Trophoblast cell (in vitro differentiated cells and primary cell): ENCODE data around the gene SYNE2.
A peak's percentile ranks its signal among the peaks of the same experiment; 100 is the strongest.

Experiments used
- DNase-seq, 2 donors: peaks; one replicate each; pipeline ENCODE4 v3.0.0-alpha.2; 2016
- H2AFZ ChIP-seq: 2 replicates; pipeline ENCODE4 v1.6.1; 2013; ENCODE audit warnings: low read length, moderate library complexity, mild to moderate bottlenecking; ENCODE audit not compliant: insufficient read depth, poor library complexity
- H2AK5ac ChIP-seq: 2 replicates; pipeline ENCODE4 v1.6.1; 2013; ENCODE audit warnings: mild to moderate bottlenecking, low read length
- H2BK120ac ChIP-seq: 2 replicates; pipeline ENCODE4 v1.6.1; 2013; ENCODE audit warnings: low read length, mild to moderate bottlenecking, moderate library complexity; ENCODE audit not compliant: insufficient read depth, poor library complexity
- H2BK12ac ChIP-seq: 2 replicates; pipeline ENCODE4 v1.6.1; 2013; ENCODE audit warnings: mild to moderate bottlenecking, low read length, moderate library complexity
- H2BK5ac ChIP-seq: 2 replicates; pipeline ENCODE4 v1.6.1; 2013; ENCODE audit warnings: low read length, low read depth, moderate library complexity, mild to moderate bottlenecking; ENCODE audit not compliant: poor library complexity
- H3K14ac ChIP-seq: 2 replicates; pipeline ENCODE4 v1.6.1; 2013; ENCODE audit warnings: mild to moderate bottlenecking, low read length
- H3K18ac ChIP-seq: 2 replicates; pipeline ENCODE4 v1.6.1; 2013; ENCODE audit warnings: mild to moderate bottlenecking, low read length
- H3K23ac ChIP-seq: 2 replicates; pipeline ENCODE4 v1.6.1; 2013; ENCODE audit warnings: low read length
- H3K27ac ChIP-seq: 2 replicates; pipeline ENCODE4 v1.5.1; 2013; ENCODE audit warnings: low read depth, mild to moderate bottlenecking, inconsistent platforms, low read length, moderate library complexity
- H3K27me3 ChIP-seq: 2 replicates; pipeline ENCODE4 v1.6.1; 2013; ENCODE audit warnings: inconsistent platforms, mild to moderate bottlenecking, low read length, moderate library complexity; ENCODE audit not compliant: insufficient read depth
- H3K36me3 ChIP-seq, 2 experiments: 1 replicate in 1 of 2; 2 replicates in 1 of 2; pipeline ENCODE4 v1.6.1; 2013; ENCODE audit warnings: low read length in 2 of 2, mild to moderate bottlenecking in 2 of 2, moderate library complexity in 1 of 2; ENCODE audit not compliant: insufficient read depth in 2 of 2, control insufficient read depth in 1 of 2
- H3K4ac ChIP-seq: 2 replicates; pipeline ENCODE4 v1.6.1; 2013; ENCODE audit warnings: low read depth, mild to moderate bottlenecking, low read length, moderate library complexity
- H3K4me1 ChIP-seq, 2 experiments: 1 replicate in 1 of 2; 2 replicates in 1 of 2; pipeline ENCODE4 v1.6.1; 2013; ENCODE audit warnings: low read length in 2 of 2, mild to moderate bottlenecking in 2 of 2, moderate library complexity in 1 of 2; ENCODE audit not compliant: insufficient read depth in 2 of 2, control insufficient read depth in 1 of 2
- H3K4me2 ChIP-seq: 2 replicates; pipeline ENCODE4 v1.6.1; 2013; ENCODE audit warnings: inconsistent platforms, mild to moderate bottlenecking, low read length, moderate library complexity
- H3K4me3 ChIP-seq: 2 replicates; pipeline ENCODE4 v1.5.1; 2013; ENCODE audit warnings: mild to moderate bottlenecking, low read depth, low read length, inconsistent platforms
- H3K79me1 ChIP-seq: one replicate; pipeline ENCODE4 v1.6.1; 2013; ENCODE audit warnings: low read length
- H3K79me2 ChIP-seq: 2 replicates; pipeline ENCODE4 v1.6.1; 2013; ENCODE audit warnings: low read length, mild to moderate bottlenecking; ENCODE audit not compliant: control insufficient read depth, insufficient read depth, poor library complexity
- H3K9ac ChIP-seq: 2 replicates; pipeline ENCODE4 v1.6.1; 2013; ENCODE audit warnings: mild to moderate bottlenecking, low read length
- H3K9me3 ChIP-seq: 2 replicates; pipeline ENCODE4 v1.6.1; 2013; ENCODE audit warnings: low read depth, mild to moderate bottlenecking, control low read depth, inconsistent platforms, low read length; ENCODE audit not compliant: insufficient read depth
- H4K12ac ChIP-seq: 2 replicates; pipeline ENCODE4 v1.6.1; 2013; ENCODE audit warnings: low read depth, mild to moderate bottlenecking, low read length, moderate library complexity
- H4K8ac ChIP-seq: 2 replicates; pipeline ENCODE4 v1.6.1; 2013; ENCODE audit warnings: low read depth, mild to moderate bottlenecking, low read length, moderate library complexity
- H4K91ac ChIP-seq: one replicate; pipeline ENCODE4 v1.6.1; 2013; ENCODE audit warnings: low read depth, mild to moderate bottlenecking, low read length, moderate library complexity
- WGBS: extraction: QIAGEN DNeasy Blood & Tissue Kit; methylation state at CpG from one replicate; pipeline ENCODE4 v1.1.7; 2013; ENCODE audit warnings: missing lambda C conversion rate; ENCODE audit not compliant: insufficient read length, insufficient coverage; ENCODE audit errors: extremely low coverage; 5-methylcytosine and 5-hydroxymethylcytosine counted together

The SYNE2 gene

DNA sequence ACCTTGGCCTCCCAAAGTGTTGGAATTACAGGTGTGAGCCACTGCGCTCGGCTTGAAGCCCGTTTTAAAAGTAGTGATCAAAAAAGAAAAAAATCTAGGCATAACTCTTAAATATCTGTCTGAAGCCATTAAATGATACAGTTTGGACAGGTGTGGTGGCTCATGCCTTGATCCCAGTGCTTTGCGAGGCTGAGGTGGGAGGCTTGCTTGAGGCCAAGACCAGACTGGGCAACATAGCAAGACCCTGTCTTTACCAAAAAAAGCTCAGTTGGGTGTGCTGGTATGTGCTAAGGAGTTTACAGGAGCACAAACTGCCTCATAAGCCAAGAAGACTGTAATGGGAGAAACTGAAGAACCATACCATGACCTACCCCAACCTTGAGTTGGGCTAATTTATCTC lies 26.0 kb downstream of the SYNE2 start:
- H3K27ac ChIP-seq = no peak overlapping the region

DNA sequence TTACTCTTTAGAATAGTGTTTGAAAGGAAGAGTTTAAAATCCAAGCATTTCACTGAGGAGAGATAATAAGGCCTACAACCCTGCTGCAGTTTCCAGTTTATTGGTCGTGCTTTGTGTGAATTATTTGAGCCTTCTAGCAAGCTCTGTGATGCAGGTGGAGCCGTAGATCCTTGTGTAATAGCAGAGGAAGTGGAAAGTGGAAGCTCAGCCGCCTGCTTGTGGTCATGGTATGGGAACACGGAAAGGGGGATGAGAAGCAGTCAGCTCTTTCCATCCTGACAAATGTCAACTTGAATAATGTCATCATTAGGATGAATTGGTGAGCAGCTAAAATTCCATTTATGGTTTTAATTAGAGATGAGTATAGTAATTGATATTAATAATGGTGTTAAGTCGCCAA lies 29.1 kb downstream of the SYNE2 start:
- no peaks in the 10 kb centered on the region for H3K4me1 ChIP-seq
- no peak overlapping the region for H3K4me2 ChIP-seq
- no peaks in the 10 kb centered on the region for H3K27me3 ChIP-seq
- H3K4ac ChIP-seq = no peak overlapping the region
- no peak overlapping the region for H3K4me3 ChIP-seq
- no peaks in the 10 kb centered on the region for H3K79me2 ChIP-seq
- H2AFZ ChIP-seq = no peak overlapping the region
- no peak overlapping the region for H2BK120ac ChIP-seq
- no CpG with 5 or more reads among the region's 5 CpGs for WGBS
- no peak overlapping the region for H4K91ac ChIP-seq
- no peak overlapping the region for H2AK5ac ChIP-seq
- DNase-seq = no peak
- H3K14ac ChIP-seq = no peak overlapping the region
- H3K9ac ChIP-seq = no peak overlapping the region
- H2BK12ac ChIP-seq = no peak overlapping the region
- no peak overlapping the region for H2BK5ac ChIP-seq
- no peak overlapping the region for H3K18ac ChIP-seq
- no peak overlapping the region for H4K8ac ChIP-seq
- H3K9me3 ChIP-seq = peaks cover 2% of the 10 kb centered on the region
- no peaks in the 10 kb centered on the region for H3K79me1 ChIP-seq
- H3K36me3 ChIP-seq = no peaks in the 10 kb centered on the region
- H4K12ac ChIP-seq = no peak overlapping the region
- no peak overlapping the region for H3K27ac ChIP-seq
- no peak overlapping the region for H3K23ac ChIP-seq

More for the DNA sequence above, 26.0 kb downstream of the SYNE2 start:
- no peak overlapping the region for H2AK5ac ChIP-seq
- no peak overlapping the region for H4K91ac ChIP-seq
- no peak overlapping the region for H3K14ac ChIP-seq
- no peak overlapping the region for H3K9ac ChIP-seq
- peaks cover 2% of the 10 kb centered on the region for H3K9me3 ChIP-seq
- DNase-seq = no peak
- no peaks in the 10 kb centered on the region for H3K36me3 ChIP-seq
- H3K4me1 ChIP-seq = peaks cover 0 to 2% of the 10 kb centered on the region in 2 experiments
- no peak overlapping the region for H4K12ac ChIP-seq
- H3K4me3 ChIP-seq = no peak overlapping the region
- no peak overlapping the region for H4K8ac ChIP-seq
- H3K79me2 ChIP-seq = no peaks in the 10 kb centered on the region
- H2AFZ ChIP-seq = no peak overlapping the region
- no peaks in the 10 kb centered on the region for H3K27me3 ChIP-seq
- H3K4ac ChIP-seq = peak overlapping the region; percentile 49
- H3K4me2 ChIP-seq = no peak overlapping the region
- no peaks in the 10 kb centered on the region for H3K79me1 ChIP-seq
- H2BK5ac ChIP-seq = no peak overlapping the region
- H2BK120ac ChIP-seq = no peak overlapping the region
- no peak overlapping the region for H3K18ac ChIP-seq
- H2BK12ac ChIP-seq = no peak overlapping the region
- WGBS = no CpG with 5 or more reads among the region's 4 CpGs
- no peak overlapping the region for H3K23ac ChIP-seq

DNA sequence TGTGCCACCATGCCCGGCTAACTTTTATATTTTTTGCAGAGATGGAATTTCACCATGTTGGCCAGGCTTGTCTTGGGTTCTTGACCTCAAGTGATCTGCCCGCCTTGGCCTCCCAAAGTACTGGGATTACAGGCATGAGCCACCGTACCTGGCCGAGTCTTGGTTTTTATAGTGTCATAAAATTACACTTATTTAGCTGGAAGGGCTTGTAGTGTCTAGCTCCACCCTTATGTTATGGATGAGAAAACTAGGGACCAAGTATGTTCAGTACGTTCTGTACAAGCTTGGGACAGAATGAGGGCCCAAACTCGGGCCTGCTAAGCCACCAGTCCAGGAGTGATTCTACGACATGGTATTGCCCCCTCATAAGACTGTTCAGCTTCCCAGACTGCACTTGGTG lies 35.1 kb downstream of the SYNE2 start:
- no peak overlapping the region for H3K18ac ChIP-seq
- no peak for DNase-seq
- H3K36me3 ChIP-seq = no peaks in the 10 kb centered on the region
- no peak overlapping the region for H2AK5ac ChIP-seq
- no peak overlapping the region for H2BK120ac ChIP-seq
- no peak overlapping the region for H2BK5ac ChIP-seq
- no peaks in the 10 kb centered on the region for H3K4me1 ChIP-seq
- H3K27me3 ChIP-seq = no peaks in the 10 kb centered on the region
- no peak overlapping the region for H3K27ac ChIP-seq
- H3K79me1 ChIP-seq = no peaks in the 10 kb centered on the region
- H2BK12ac ChIP-seq = no peak overlapping the region
- no peak overlapping the region for H3K9ac ChIP-seq
- no peak overlapping the region for H3K23ac ChIP-seq
- H4K12ac ChIP-seq = no peak overlapping the region
- H3K79me2 ChIP-seq = no peaks in the 10 kb centered on the region
- H3K4me2 ChIP-seq = no peak overlapping the region
- no CpG with 5 or more reads among the region's 7 CpGs for WGBS
- H3K9me3 ChIP-seq = no peaks in the 10 kb centered on the region
- no peak overlapping the region for H4K8ac ChIP-seq
- no peak overlapping the region for H2AFZ ChIP-seq
- no peak overlapping the region for H3K14ac ChIP-seq
- no peak overlapping the region for H4K91ac ChIP-seq
- no peak overlapping the region for H3K4ac ChIP-seq
- no peak overlapping the region for H3K4me3 ChIP-seq

DNA sequence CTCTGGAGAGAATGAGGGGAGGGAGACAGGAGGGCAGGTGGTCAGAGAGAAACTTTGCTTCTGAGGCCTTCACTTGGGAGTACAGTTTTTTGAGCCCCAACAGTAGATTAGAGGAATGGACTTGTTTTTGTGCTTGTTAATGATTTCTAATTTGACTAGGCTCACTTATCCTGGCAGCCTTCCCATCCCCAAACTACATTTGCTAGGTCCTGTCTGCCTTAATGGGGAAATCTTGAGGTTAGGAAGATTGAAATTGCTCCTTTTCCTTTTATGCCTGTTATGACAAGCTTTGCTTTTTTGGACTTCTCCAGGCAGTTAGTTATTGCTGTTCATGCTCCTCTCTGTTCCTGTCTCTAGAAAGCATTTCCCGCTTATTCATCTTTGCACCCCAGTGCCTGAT lies 37.7 kb downstream of the SYNE2 start:
- H2AFZ ChIP-seq = no peak overlapping the region
- H3K79me1 ChIP-seq = no peaks in the 10 kb centered on the region
- no peak overlapping the region for H4K8ac ChIP-seq
- no CpG with 5 or more reads among the region's 1 CpG for WGBS
- H3K14ac ChIP-seq = no peak overlapping the region
- H2AK5ac ChIP-seq = no peak overlapping the region
- no peaks in the 10 kb centered on the region for H3K36me3 ChIP-seq
- no peak overlapping the region for H2BK120ac ChIP-seq
- no peak for DNase-seq
- no peaks in the 10 kb centered on the region for H3K9me3 ChIP-seq
- no peak overlapping the region for H3K23ac ChIP-seq
- no peak overlapping the region for H2BK12ac ChIP-seq
- no peak overlapping the region for H4K12ac ChIP-seq
- H4K91ac ChIP-seq = no peak overlapping the region
- H3K4me2 ChIP-seq = no peak overlapping the region
- no peaks in the 10 kb centered on the region for H3K27me3 ChIP-seq
- no peak overlapping the region for H3K4ac ChIP-seq
- H3K4me1 ChIP-seq = peaks cover 0 to 2% of the 10 kb centered on the region in 2 experiments
- no peak overlapping the region for H3K18ac ChIP-seq
- no peak overlapping the region for H2BK5ac ChIP-seq
- H3K4me3 ChIP-seq = no peak overlapping the region
- H3K79me2 ChIP-seq = no peaks in the 10 kb centered on the region
- H3K9ac ChIP-seq = no peak overlapping the region
- no peak overlapping the region for H3K27ac ChIP-seq
